Heart right ventricle (tissue), 16 donors: ENCODE measurements around the gene NMBR. TPM values are rescaled to one million over a fixed set of nuclear protein-coding genes. Genes with fewer than 3 reads are reported as not detected.
"Not testable (repeated sequence)": the region's sequence is repeated elsewhere in the genome, so short reads cannot be mapped to it uniquely, and the experiment has no call there.

Source experiments
- ATAC-seq, 8 donors: fragments of 200-7000 bp; cut with Tn5 transposase; one replicate each; pipeline ENCODE4 v1.9.1; 2020; ENCODE audit warnings: mild to moderate bottlenecking in 8 of 8, moderate library complexity in 8 of 8, moderate number of reproducible peaks in 1 of 8
- DNase-seq, 2 donors: peaks; one replicate each; pipeline ENCODE4 v3.0.0-alpha.2; 2020
- H3K27ac ChIP-seq, 10 donors: fragments of 200-600 bp; sonication (generic) in 2 of 10; one replicate each; pipeline versions ENCODE4 v1.5.0 to v1.8.0; 2020 to 2022; ENCODE audit warnings: mild to moderate bottlenecking in 3 of 10
- H3K27me3 ChIP-seq, 7 donors: fragments of 200-600 bp; one replicate each; pipeline ENCODE4 v1.8.0; 2021 to 2022; ENCODE audit warnings: mild to moderate bottlenecking in 2 of 7
- H3K36me3 ChIP-seq, 9 donors: fragments of 200-600 bp; sonication (generic) in 1 of 9; one replicate each; pipeline versions ENCODE4 v1.5.0 to v1.8.0; 2020 to 2022; ENCODE audit warnings: mild to moderate bottlenecking in 2 of 9
- H3K4me1 ChIP-seq, 9 donors: fragments of 200-600 bp; sonication (generic) in 1 of 9; one replicate each; pipeline versions ENCODE4 v1.5.0 to v1.8.0; 2020 to 2022; ENCODE audit warnings: mild to moderate bottlenecking in 4 of 9
- H3K4me3 ChIP-seq, 10 donors: fragments of 200-600 bp; sonication (generic) in 2 of 10; one replicate each; pipeline versions ENCODE4 v1.5.0 to v1.8.0; 2020 to 2022; ENCODE audit warnings: mild to moderate bottlenecking in 7 of 10, moderate library complexity in 2 of 10
- H3K9me3 ChIP-seq, 11 donors: fragments of 200-600 bp in 10 of 11; sonication (generic) in 2 of 11; one replicate each; pipeline versions ENCODE4 v1.5.0 to v1.8.0; 2013 to 2022; ENCODE audit warnings: mild to moderate bottlenecking in 2 of 11, control low read depth in 1 of 11, moderate library complexity in 1 of 11
- CTCF ChIP-seq, 9 donors: fragments of 200-600 bp; sonication (generic) in 2 of 9; IDR thresholded peaks; one replicate each; pipeline versions ENCODE4 v1.5.0 to v1.8.0; 2021 to 2022; ENCODE audit warnings: antibody characterized with exemption in 9 of 9, mild to moderate bottlenecking in 5 of 9, moderate library complexity in 1 of 9
- WGBS, 2 donors: extraction: QIAGEN DNeasy Blood & Tissue Kit; methylation state at CpG; one replicate each; pipeline ENCODE4 v1.1.7; 2013; ENCODE audit warnings: inconsistent platforms in 1 of 2; 5-methylcytosine and 5-hydroxymethylcytosine counted together
- intact Hi-C, 10 donors: fragments of 100-400 bp; cut with DNase I; formaldehyde crosslinking; loops; one replicate each; pipeline versions ENCODE4 v1.11.1 to v1.14.2; 2022
- polyA plus RNA-seq, 2 donors: library from polyadenylated mRNA; stranded (reverse); fragments of 200-250 nt; gene quantifications; one replicate each; pipeline ENCODE4 v1.2.3, GENCODE V29; 2013
- total RNA-seq, 10 donors: library from RNA; stranded (reverse); fragmentation: NEBNext Ultra II Directional in 3 of 10; extraction: Animal tissue kit (Norgen Biotek cat#: 25700) in 3 of 10; gene quantifications; one replicate each; pipeline versions ENCODE4 v1.2.1 to v1.2.4, GENCODE V29; 2021 to 2023
- donor health status: Arrhythmogenic right ventricular cardiomyopathy.
- donor health status: ischemic (EF 13 %, LVEDD 7.1; RV severe dilation, severe dysfunction).
- donor health status: healthy with polysubstance abuse.
- donor health status: DM: no; HTN: yes; CAD: no.
- donor health status: DM: no; HTN: no; CAD: no.
- donor health status: ischemic (EF 25% LVEDD 6.9; RV normal size, moderate dysfunction).
- donor health status: ischemic (EF 25% LVEDD 5.7; RV mildly dilated, moderate dysfunction).
- donor health status: healthy.
- donor health status: DM: yes; HTN: yes; CAD: no.
- donor health status: Ischemic cardiomyopathy.
- donor health status: ischemic (EF 35%, LVEDD 5.7; RV mildly dilated, moderate dysfunction).
- donor health status: nonischemic (EF 11% LVEDD 7.7; RV severe dilation, severe dysfunction).
- donor health status: DM: yes; HTN: yes; CAD: no.
- donor health status: PGD.
- donor health status: ischemic (EF 29% LVEDD 5.4; RV normal size, mild dysfunction).
- donor health status: nonischemic (EF 23%, LVEDD 6.1; RV moderate dilation, normal function).

Gene NMBR
- total and polyA plus RNA-seq, 12 donors, result not detected

DNA sequence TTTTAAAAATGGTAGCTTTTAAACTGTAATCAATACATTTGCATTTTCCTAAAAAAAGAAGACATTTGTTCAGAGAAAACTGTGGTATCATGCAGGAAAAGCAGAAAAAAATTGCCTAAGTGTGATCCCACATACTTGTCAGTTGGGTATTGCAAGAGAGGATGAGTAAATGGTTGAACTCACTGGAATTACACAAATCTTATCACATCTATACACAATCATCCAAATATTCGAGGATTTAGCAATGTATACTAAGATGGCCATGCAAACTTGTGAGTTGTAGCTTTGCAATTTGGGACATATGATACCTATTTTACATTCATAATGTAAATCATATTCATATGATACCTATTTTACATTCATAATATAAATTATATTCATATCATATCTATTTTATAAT, 72.4 kb downstream of the NMBR start:
- no peaks in the 10 kb centered on the region for H3K4me1 ChIP-seq
- WGBS, 2 donors, result 70 to 72% methylated on average over 1 of the region's 1 CpG
- no peaks in the 10 kb centered on the region for H3K36me3 ChIP-seq
- peaks cover 0 to 6% (median 0%) of the 10 kb centered on the region in 11 donors for H3K9me3 ChIP-seq
- ATAC-seq, result no peak
- TF ChIP-seq CTCF (IDR thresholded peaks at IDR 0.05), result no peak
- no peak overlapping the region for H3K27ac ChIP-seq
- H3K27me3 ChIP-seq, result peaks cover 0 to 3% (median 0%) of the 10 kb centered on the region in 7 donors
- no peak for DNase-seq
- intact Hi-C loops, result no loop called here
- H3K4me3 ChIP-seq, result no peak overlapping the region

DNA sequence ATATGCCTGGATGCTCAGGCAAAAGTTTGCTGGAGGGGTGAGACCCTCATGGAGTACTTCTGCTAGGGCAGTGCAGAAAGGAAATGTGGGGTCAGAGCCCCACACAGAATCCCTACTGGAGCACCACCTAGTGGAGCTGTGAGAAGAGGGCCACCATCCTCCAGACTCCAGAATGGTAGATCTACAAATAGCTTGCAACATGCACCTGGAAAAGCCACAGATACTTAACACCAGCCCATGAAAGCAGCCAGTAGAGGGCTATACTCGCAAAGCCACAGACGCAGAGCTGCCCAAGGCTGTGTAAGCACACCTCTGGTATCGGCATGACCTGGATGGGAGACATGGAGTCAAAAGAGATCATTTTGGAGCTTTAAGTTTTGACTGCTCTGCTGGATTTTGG, 74.9 kb downstream of the NMBR start:
- Histone ChIP-seq H3K27ac (no peak overlapping the region), H3K4me3 (no peak overlapping the region), H3K36me3 (no peaks in the 10 kb centered on the region), H3K27me3 (peaks cover 0 to 3% (median 0%) of the 10 kb centered on the region in 7 donors), H3K4me1 (no peaks in the 10 kb centered on the region), H3K9me3 (peaks cover 0 to 6% (median 0%) of the 10 kb centered on the region in 11 donors)
- DNase-seq (no peak), ATAC-seq (no peak)
- no peak for TF ChIP-seq CTCF (IDR thresholded peaks at IDR 0.05)
- WGBS, 2 donors, result 73 to 76% methylated on average over 3 of the region's 3 CpGs
- intact Hi-C loops, result no loop called here

GRCh38 chr6:142068416-142068815, 78.5 kb downstream of the NMBR start:
- Histone ChIP-seq H3K9me3 (peaks cover 0 to 3% (median 0%) of the 10 kb centered on the region in 11 donors), H3K4me3 (no peak overlapping the region), H3K36me3 (no peaks in the 10 kb centered on the region), H3K4me1 (no peaks in the 10 kb centered on the region), H3K27me3 (peaks cover 0 to 3% (median 0%) of the 10 kb centered on the region in 7 donors), H3K27ac (no peak overlapping the region)
- intact Hi-C loops, result no loop called here
- DNase-seq, result no peak
- TF ChIP-seq CTCF (IDR thresholded peaks at IDR 0.05), result no peak
- ATAC-seq, result no peak

DNA sequence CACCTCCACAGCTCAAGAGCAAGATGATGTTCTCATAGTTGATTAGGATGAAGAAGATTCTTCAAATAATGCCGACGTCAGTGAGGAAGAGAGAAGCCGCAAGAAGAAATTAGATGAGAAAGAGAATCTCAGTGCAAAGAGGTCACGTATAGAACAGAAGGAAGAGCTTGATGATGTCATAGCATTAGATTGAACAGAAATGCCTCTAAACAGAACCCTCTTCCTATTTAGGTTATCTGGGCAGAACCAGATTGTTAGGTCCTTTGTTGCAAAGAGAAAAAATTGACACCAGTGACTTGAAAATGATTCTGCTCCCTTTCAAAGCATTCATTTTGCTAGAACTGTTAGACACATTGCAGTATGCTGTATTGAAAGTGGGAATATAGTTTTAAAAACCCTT, 84.1 kb downstream of the NMBR start:
- WGBS, 2 donors, result 63 to 68% methylated on average over 4 of the region's 4 CpGs
- H3K27me3 ChIP-seq, intact Hi-C loops, ATAC-seq, DNase-seq, H3K36me3 ChIP-seq, H3K27ac ChIP-seq, H3K9me3 ChIP-seq, H3K4me1 ChIP-seq, H3K4me3 ChIP-seq: not testable (repeated sequence)

DNA sequence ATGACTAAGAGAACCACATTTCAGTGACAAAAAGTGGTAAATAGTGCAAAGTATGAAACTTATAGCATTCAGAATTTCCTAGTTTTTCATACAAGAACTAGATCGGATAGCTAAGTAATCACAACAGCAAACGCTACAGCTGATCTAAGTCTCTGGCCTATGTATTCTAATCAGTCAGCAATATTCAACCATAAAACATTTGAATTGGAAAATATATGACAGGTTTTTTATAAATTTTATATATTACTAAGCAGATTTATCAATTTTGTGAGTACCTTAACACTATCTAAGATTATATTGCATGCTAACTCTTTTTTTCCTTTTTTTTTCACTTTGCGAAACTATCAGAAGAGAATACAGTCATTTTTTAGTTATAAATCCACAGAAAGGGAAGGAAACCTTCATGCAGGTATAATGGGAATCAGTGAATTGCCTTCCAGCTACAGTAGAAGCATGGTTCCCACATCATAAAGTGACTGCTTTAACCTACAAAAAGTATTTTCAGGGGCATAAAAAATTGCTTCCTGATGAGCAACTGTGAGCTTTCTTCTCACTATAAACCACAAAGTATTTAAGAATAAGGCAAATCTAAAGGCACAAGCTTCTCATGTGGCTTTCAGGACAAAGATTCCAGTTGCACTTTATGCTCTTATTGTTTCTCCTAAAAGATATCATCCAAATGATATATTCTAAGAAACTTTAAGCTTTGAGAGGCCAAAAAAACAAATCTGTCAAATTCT, 88.2 kb downstream of the NMBR start:
- 89 to 94% methylated on average over 3 of the region's 3 CpGs for WGBS, 2 donors
- no peak for TF ChIP-seq CTCF (IDR thresholded peaks at IDR 0.05)

More for the DNA sequence above, 88.2 kb downstream of the NMBR start:
- Histone ChIP-seq H3K4me3 (no peak overlapping the region), H3K36me3 (no peaks in the 10 kb centered on the region), H3K27ac (no peak overlapping the region), H3K27me3 (no peaks in the 10 kb centered on the region), H3K4me1 (no peaks in the 10 kb centered on the region), H3K9me3 (peaks cover 0 to 3% (median 0%) of the 10 kb centered on the region in 11 donors)
- intact Hi-C loops, result no loop called here
- DNase-seq (no peak), ATAC-seq (no peak)
